Activated B cell treated with CpG ODN at 0.5 μM for 24 hours (primary cell): ENCODE measurements around the gene MAPK8IP2. TPM values are rescaled to one million over a fixed set of nuclear protein-coding genes. Genes with fewer than 3 reads are reported as not detected.

Experiments used
- ATAC-seq: fragments of 200-7000 bp; cut with Tn5 transposase; one replicate; pipeline ENCODE4 v1.10.0; 2021; ENCODE audit warnings: low read depth, mild to moderate bottlenecking, moderate library complexity
- CTCF ChIA-PET: fragments of 350-600 bp; sonication (Branson Sonifier 250); formaldehyde crosslinking; loops from one replicate; lab custom pipeline; 2021; ENCODE audit warnings: antibody characterized with exemption; lab: Charles Lee
- POLR2A ChIA-PET: fragments of 350-600 bp; sonication (Branson Sonifier 250); formaldehyde crosslinking; loops from one replicate; lab custom pipeline; 2021; ENCODE audit warnings: antibody characterized with exemption; lab: Charles Lee
- DNase-seq: peaks from one replicate; pipeline ENCODE4 v3.0.0; 2022
- H3K27ac Mint-ChIP-seq: one replicate; pipeline ENCODE4 v1.8.0; 2020; ENCODE audit warnings: mixed read lengths
- H3K27me3 Mint-ChIP-seq: one replicate; pipeline ENCODE4 v1.8.0; 2021; ENCODE audit warnings: mixed read lengths
- H3K36me3 Mint-ChIP-seq: one replicate; pipeline ENCODE4 v1.8.0; 2021; ENCODE audit warnings: low read depth, mixed read lengths
- H3K4me1 Mint-ChIP-seq: one replicate; pipeline ENCODE4 v1.8.0; 2021; ENCODE audit warnings: mixed read lengths
- H3K4me3 Mint-ChIP-seq: one replicate; pipeline ENCODE4 v1.8.0; 2020; ENCODE audit warnings: mild to moderate bottlenecking, mixed read lengths
- H3K9me3 Mint-ChIP-seq: one replicate; pipeline ENCODE4 v1.8.0; 2020; ENCODE audit warnings: mixed read lengths
- intact Hi-C: fragments of 100-400 bp; cut with micrococcal nuclease; formaldehyde crosslinking; loops from one replicate; pipeline ENCODE4 v1.15.1; 2024
- total RNA-seq: library from RNA; stranded (reverse); gene quantifications from 2 replicates; pipeline ENCODE4 v1.2.3, GENCODE V29; 2022
- TF ChIP-seq, protein P1 (sequence below): fragments of 200-600 bp; IDR thresholded peaks from one replicate; pipeline ENCODE4 v1.8.0; 2022; ENCODE audit warnings: antibody characterized with exemption, mild to moderate bottlenecking

MAPK8IP2 gene
- total RNA-seq = 0.18 and 0.20 TPM in 2 replicates

DNA sequence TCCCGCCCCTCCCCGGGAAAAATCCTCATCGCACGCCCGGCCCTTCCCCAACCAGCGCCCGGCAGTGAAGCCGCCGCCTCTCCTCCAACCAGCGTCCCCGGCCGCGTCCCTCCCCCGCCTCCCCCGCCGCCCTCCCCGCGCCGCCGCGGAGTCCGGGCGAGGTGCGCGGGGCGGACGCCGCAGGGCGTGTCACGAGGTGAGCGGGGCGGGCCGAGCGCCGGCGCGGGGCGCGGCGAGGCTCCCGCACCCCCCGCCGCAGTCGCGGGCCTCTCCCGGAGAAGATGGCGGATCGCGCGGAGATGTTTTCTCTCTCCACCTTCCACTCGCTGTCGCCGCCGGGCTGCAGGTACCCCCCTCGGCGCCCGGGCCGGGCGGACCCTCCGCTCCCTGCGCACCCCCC, at the start of gene MAPK8IP2:
Gene MAPK8IP2, plus strand, starts transcription at position 256 of the 400 bp plus-strand sequence. Its CDS starts 26 bp downstream, at position 282.
- no peak for DNase-seq
- CTCF ChIA-PET = no interaction called here
- no peaks in the 10 kb centered on the region for H3K9me3 Mint-ChIP-seq
- ATAC-seq = peak; percentile 55
- H3K27me3 Mint-ChIP-seq = peaks cover 29% of the 10 kb centered on the region
- TF ChIP-seq, protein P1, sequence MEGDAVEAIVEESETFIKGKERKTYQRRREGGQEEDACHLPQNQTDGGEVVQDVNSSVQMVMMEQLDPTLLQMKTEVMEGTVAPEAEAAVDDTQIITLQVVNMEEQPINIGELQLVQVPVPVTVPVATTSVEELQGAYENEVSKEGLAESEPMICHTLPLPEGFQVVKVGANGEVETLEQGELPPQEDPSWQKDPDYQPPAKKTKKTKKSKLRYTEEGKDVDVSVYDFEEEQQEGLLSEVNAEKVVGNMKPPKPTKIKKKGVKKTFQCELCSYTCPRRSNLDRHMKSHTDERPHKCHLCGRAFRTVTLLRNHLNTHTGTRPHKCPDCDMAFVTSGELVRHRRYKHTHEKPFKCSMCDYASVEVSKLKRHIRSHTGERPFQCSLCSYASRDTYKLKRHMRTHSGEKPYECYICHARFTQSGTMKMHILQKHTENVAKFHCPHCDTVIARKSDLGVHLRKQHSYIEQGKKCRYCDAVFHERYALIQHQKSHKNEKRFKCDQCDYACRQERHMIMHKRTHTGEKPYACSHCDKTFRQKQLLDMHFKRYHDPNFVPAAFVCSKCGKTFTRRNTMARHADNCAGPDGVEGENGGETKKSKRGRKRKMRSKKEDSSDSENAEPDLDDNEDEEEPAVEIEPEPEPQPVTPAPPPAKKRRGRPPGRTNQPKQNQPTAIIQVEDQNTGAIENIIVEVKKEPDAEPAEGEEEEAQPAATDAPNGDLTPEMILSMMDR = no peak
- POLR2A ChIA-PET = interaction anchor here (1.0 kb wide), 1 partner anchor 52 kb away, joined by 3 read pairs; no protein-coding TSS in a partner anchor
- intact Hi-C loops = loop anchor here (2.0 kb wide), 1 partner anchor 18 kb away; the partner anchor contains the start of gene CHKB
- no peak within 1 kb of the TSS for H3K27ac Mint-ChIP-seq
- peak within 1 kb of the TSS; percentile 72 for H3K4me3 Mint-ChIP-seq
- peaks cover 3% of the 10 kb centered on the region for H3K36me3 Mint-ChIP-seq
- peaks cover 12% of the 10 kb centered on the region for H3K4me1 Mint-ChIP-seq

DNA sequence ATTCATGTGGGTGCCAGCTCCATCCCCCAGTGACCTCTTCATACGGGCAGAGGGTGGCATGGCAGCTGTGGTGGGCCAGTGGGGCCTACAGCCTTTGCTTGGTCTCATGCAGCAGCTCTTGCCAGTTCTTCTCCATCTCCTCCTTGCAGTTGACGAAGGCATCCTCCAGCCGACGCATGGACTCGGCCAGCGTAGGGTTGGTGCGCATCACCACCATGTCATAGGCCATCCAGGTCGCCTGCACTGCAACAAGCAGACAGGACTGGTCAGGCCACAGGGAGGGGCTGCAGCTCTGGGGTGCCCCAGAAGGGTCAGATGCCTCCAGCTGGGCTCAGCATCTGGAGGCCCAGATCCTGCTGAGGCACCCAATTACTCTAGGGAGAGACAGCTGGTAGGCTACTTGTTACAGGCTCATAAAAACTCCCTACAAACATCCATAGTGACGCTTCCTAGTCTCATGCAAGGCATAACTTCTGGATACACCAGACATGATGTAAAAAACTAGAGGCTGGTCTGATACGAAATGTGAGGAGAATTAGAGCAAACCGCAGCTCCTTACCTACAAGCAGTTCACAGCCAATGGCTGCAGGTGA, 49.3 kb upstream of the MAPK8IP2 start:
- intact Hi-C loops = no loop called here
- ATAC-seq (no peak), DNase-seq (no peak)
- H3K36me3 Mint-ChIP-seq = no peaks in the 10 kb centered on the region
- ChIA-PET CTCF (interaction anchor here (0.9 to 1.1 kb wide), 2 partner anchors 12 to 25 kb away, joined by 3 read pairs; no protein-coding TSS in a partner anchor), POLR2A (interaction anchor here (0.6 to 16.7 kb wide), 7 partner anchors 9 to 85 kb away, joined by 3 to 946 read pairs (median 4); partner anchors contain the start of genes CHKB, CPT1B, SCO2 and SYCE3)
- no peaks in the 10 kb centered on the region for H3K27me3 Mint-ChIP-seq
- no peak overlapping the region for H3K27ac Mint-ChIP-seq
- H3K4me1 Mint-ChIP-seq = peaks cover 20% of the 10 kb centered on the region
- H3K9me3 Mint-ChIP-seq = no peaks in the 10 kb centered on the region
- H3K4me3 Mint-ChIP-seq = no peak overlapping the region
- TF ChIP-seq, protein P1 = no peak

DNA sequence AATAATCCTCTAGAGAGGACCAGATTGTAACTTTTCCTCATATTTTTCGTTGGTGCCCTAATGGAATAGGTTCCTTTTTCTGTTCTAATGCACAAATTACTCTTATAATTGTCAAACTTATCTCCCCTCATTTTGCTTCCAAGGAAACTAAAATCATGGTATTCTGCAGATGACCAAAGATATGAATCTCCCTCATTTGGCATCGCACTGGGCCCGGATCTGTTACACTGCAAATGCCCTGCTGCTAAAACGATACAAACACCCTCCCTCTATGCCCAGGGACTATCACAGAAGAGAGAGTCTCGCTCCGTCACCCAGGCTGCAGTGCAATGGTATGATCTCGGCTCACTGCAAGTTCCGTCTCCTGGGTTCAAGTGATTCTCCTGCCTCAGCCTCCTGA, 47.3 kb upstream of the MAPK8IP2 start:
- Mint-ChIP-seq H3K9me3 (no peaks in the 10 kb centered on the region), H3K4me1 (peaks cover 15% of the 10 kb centered on the region), H3K36me3 (no peaks in the 10 kb centered on the region), H3K4me3 (no peak overlapping the region), H3K27ac (no peak overlapping the region), H3K27me3 (no peaks in the 10 kb centered on the region)
- DNase-seq = no peak
- ATAC-seq = no peak
- POLR2A ChIA-PET = interaction anchor here (16.7 kb wide), 1 partner anchor 23 kb away, joined by 946 read pairs; the partner anchor contains the start of genes SCO2 and TYMP
- intact Hi-C loops = no loop called here
- CTCF ChIA-PET = interaction anchor here (1.7 kb wide), 1 partner anchor 27 kb away, joined by 4 read pairs; the partner anchor contains the start of gene SCO2
- TF ChIP-seq, protein P1 = no peak

DNA sequence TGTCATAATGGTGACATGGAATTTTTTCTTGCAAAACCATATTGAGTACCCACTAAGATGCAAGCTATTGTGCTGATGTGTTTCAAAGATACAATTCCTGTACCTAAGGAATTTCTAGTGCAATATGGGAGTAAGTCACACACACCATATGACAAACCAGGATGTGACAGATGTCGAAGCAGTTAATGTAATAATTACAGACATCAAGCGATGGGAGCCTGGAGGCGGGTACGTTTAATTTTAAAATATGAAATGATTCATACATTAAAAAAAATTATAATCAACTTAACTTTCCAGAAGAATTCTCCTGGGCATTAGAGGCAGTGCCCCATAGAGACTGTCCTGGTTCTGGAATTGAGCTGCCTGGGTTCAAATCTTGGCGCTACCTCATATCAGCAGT, 43.9 kb upstream of the MAPK8IP2 start:
- no peak overlapping the region for H3K4me3 Mint-ChIP-seq
- TF ChIP-seq, protein P1 = no peak
- H3K36me3 Mint-ChIP-seq = no peaks in the 10 kb centered on the region
- ChIA-PET POLR2A (interaction anchor here (0.7 to 1.7 kb wide), 3 partner anchors 9 to 26 kb away, joined by 3 to 8 read pairs (median 4); no protein-coding TSS in a partner anchor), CTCF (interaction anchor here (1.2 to 1.6 kb wide), 2 partner anchors 31 to 110 kb away, joined by 4 read pairs; partner anchors contain the start of gene SCO2)
- no peaks in the 10 kb centered on the region for H3K27me3 Mint-ChIP-seq
- DNase-seq (no peak), ATAC-seq (no peak)
- no peak overlapping the region for H3K27ac Mint-ChIP-seq
- intact Hi-C loops = no loop called here
- H3K4me1 Mint-ChIP-seq = peaks cover 2% of the 10 kb centered on the region
- no peaks in the 10 kb centered on the region for H3K9me3 Mint-ChIP-seq

DNA sequence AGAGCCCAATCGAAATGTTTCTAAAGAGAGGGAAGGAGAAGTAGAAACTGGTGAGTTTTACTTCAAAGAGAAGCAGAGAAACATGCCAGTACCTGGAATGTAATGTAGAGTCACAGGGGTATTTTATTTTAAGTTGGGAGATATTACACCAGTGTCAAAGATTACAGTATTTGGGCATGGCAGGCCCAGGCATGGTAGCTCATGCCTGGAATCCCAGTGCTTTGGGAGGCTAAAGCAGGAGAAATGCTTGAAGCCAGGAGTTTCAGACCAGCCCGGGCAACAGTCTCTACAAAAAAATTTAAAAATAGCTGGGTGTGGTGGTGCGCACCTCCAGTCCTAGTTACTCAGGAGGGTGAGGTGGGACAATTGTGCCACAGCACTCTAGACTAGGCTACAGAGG, 40.6 kb upstream of the MAPK8IP2 start:
- H3K27me3 Mint-ChIP-seq = peaks cover 1% of the 10 kb centered on the region
- H3K27ac Mint-ChIP-seq = no peak overlapping the region
- H3K4me3 Mint-ChIP-seq = no peak overlapping the region
- CTCF ChIA-PET = interaction anchor here (1.7 kb wide), 1 partner anchor 34 kb away, joined by 5 read pairs; the partner anchor contains the start of gene SCO2
- DNase-seq (no peak), ATAC-seq (no peak)
- H3K4me1 Mint-ChIP-seq = peaks cover 15% of the 10 kb centered on the region
- H3K36me3 Mint-ChIP-seq = peaks cover 1% of the 10 kb centered on the region
- intact Hi-C loops = no loop called here
- TF ChIP-seq, protein P1 = no peak
- H3K9me3 Mint-ChIP-seq = no peaks in the 10 kb centered on the region
- POLR2A ChIA-PET = interaction anchor here (1.2 to 1.4 kb wide), 3 partner anchors 9 to 30 kb away, joined by 3 to 4 read pairs (median 4); partner anchors contain the start of gene TYMP
